ENCODE measurements around the gene MAEA. TPM values are rescaled to one million over a fixed set of nuclear protein-coding genes. Genes with fewer than 3 reads are reported as not detected.

Gene MAEA
- total and polyA plus RNA-seq, 12 donors: 39.1 to 72.8 (median 50.3) TPM

DNA sequence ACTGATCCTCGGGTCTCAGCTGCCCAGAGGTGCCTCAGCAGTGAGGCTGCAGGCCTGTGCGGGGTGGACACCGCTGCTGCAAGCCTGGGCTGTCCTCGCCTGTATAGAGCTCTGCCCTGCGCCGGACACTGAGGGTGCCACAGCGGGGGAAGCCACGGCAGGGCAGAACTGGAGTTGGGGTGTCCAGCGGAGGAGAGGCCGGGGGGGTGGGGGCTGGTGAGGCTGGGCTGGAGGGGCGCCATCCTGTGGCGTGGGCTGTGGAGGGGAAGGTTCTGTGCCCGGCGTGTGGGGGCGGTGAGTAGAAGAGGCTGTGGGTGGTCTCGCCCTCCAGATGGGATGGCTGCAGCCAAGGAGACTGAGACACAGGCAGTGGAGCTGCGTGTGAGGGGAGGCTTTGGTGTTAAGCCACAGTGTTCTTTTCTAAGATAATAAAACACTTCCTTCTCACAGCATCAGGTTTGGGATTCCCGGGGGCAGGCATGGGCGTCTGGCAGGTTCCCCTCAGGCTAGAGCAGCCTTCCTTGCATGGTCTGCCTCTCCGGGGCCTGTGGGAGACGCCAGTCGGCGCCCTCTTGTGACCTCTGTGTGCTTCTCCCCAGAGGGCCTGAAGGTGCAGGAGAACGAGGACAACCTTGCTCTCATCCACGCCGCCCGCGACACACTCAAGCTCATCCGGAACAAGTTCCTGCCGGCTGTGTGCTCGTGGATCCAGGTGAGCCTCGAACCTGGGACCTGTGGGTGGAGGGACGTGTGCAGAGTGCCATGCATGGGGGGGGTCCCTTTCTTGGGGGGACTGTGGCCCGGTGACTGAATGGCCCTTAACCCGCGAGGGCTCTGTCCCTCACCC lies 64.7 kb downstream of the MAEA start:
- 89 to 91% methylated on average over 36 of the region's 36 CpGs for WGBS, 2 donors
- Histone ChIP-seq H3K36me3 (peaks cover 0 to 69% (median 8%) of the 10 kb centered on the region in 9 donors), H3K9me3 (no peaks in the 10 kb centered on the region), H3K4me1 (peaks cover 0 to 12% (median 3%) of the 10 kb centered on the region in 9 donors), H3K27ac (no peak overlapping the region), H3K27me3 (no peaks in the 10 kb centered on the region), H3K4me3 (no peak overlapping the region)
- TF ChIP-seq CTCF (IDR thresholded peaks at IDR 0.05): no peak
- DNase-seq (no peak), ATAC-seq (no peak)
- intact Hi-C loops (cut with DNase I): loop anchor here in 7 of 10 donors (5.0 to 10.0 kb wide), 7 partner anchors 100 to 373 kb away; partner anchors contain the start of genes TACC3 (in 3 of the 7) and TMEM129 (in 3 of the 7)

DNA sequence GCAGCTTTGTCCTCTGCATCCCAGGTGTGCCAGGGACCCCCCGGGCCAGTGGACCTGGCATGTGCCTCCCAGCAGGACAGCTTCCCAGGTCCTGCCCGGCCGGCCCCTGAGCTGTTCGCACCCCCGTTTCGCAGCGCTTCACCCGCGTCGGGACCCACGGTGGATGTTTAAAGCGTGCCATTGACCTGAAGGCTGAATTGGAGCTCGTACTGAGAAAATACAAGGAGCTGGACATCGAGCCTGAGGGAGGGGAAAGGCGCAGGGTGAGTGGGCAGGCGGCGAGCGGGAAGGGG lies 65.2 kb downstream of the MAEA start:
- peaks cover 0 to 11% (median 3%) of the 10 kb centered on the region in 9 donors for H3K4me1 ChIP-seq
- H3K9me3 ChIP-seq: no peaks in the 10 kb centered on the region
- peaks cover 0 to 64% (median 8%) of the 10 kb centered on the region in 9 donors for H3K36me3 ChIP-seq
- no peak overlapping the region for H3K27ac ChIP-seq
- H3K27me3 ChIP-seq: no peaks in the 10 kb centered on the region
- no peak for TF ChIP-seq CTCF (IDR thresholded peaks at IDR 0.05)
- no peak overlapping the region for H3K4me3 ChIP-seq
- DNase-seq (no peak), ATAC-seq (no peak)
- intact Hi-C loops (cut with DNase I): loop anchor here (5.0 to 10.0 kb wide), 10 partner anchors 100 to 372 kb away; partner anchors contain the start of genes TACC3 (in 3 of the 10) and TMEM129 (in 3 of the 10)
- WGBS, 2 donors: 92% methylated on average over 18 of the region's 18 CpGs

GRCh38 chr4:1355378-1355777 lies 65.7 kb downstream of the MAEA start:
- no peak for DNase-seq
- no peak overlapping the region for H3K4me3 ChIP-seq
- H3K27ac ChIP-seq: no peak overlapping the region
- peaks cover 0 to 63% (median 8%) of the 10 kb centered on the region in 9 donors for H3K36me3 ChIP-seq
- no peak for ATAC-seq
- H3K4me1 ChIP-seq: peaks cover 0 to 11% (median 3%) of the 10 kb centered on the region in 9 donors
- H3K27me3 ChIP-seq: no peaks in the 10 kb centered on the region
- 93 to 94% methylated on average over 14 of the region's 14 CpGs for WGBS, 2 donors
- no peaks in the 10 kb centered on the region for H3K9me3 ChIP-seq
- TF ChIP-seq CTCF (IDR thresholded peaks at IDR 0.05): no peak
- intact Hi-C loops (cut with DNase I): loop anchor here in 9 of 10 donors (5.0 to 10.0 kb wide), 8 partner anchors 101 to 372 kb away; partner anchors contain the start of genes TACC3 (in 3 of the 9) and TMEM129 (in 3 of the 9)

GRCh38 chr4:1356181-1356998 lies 66.7 kb downstream of the MAEA start:
- DNase-seq (peak; percentile 42 to 69), ATAC-seq (peak in 5 of 8 donors; percentile 20 to 54 (median 44))
- Histone ChIP-seq H3K27me3 (no peaks in the 10 kb centered on the region), H3K36me3 (peaks cover 0 to 72% (median 8%) of the 10 kb centered on the region in 9 donors), H3K4me3 (no peak overlapping the region), H3K27ac (no peak overlapping the region), H3K4me1 (peaks cover 0 to 11% (median 3%) of the 10 kb centered on the region in 9 donors), H3K9me3 (no peaks in the 10 kb centered on the region)
- intact Hi-C loops (cut with DNase I): loop anchor here (1.0 to 10.0 kb wide), 12 partner anchors 102 to 371 kb away; partner anchors contain the start of genes TACC3 (in 3 of the 10) and TMEM129 (in 3 of the 10)
- WGBS, 2 donors: 51 to 52% methylated on average over 28 of the region's 28 CpGs
- TF ChIP-seq CTCF (IDR thresholded peaks at IDR 0.05): peak; percentile 70 to 90 (median 86)
